Activated CD4-positive, alpha-beta T cell treated with anti-CD3 and anti-CD28 coated beads, Interleukin-2, amount 10 ng/mL, durations not matched to agents 7 days and 5 days (primary cell): ENCODE data around the gene MIS18BP1. TPM values are rescaled to one million over a fixed set of nuclear protein-coding genes. Genes with fewer than 3 reads are reported as not detected.
A peak's percentile ranks its signal among the peaks of the same experiment; 100 is the strongest.

Source experiments
- CTCF ChIA-PET: fragments of 350-600 bp; sonication (Branson Sonifier 250); formaldehyde crosslinking; loops from one replicate; lab custom pipeline; 2021; ENCODE audit warnings: antibody characterized with exemption; lab: Charles Lee
- POLR2A ChIA-PET: fragments of 350-600 bp; sonication (Branson Sonifier 250); formaldehyde crosslinking; loops from one replicate; lab custom pipeline; 2021; ENCODE audit warnings: antibody characterized with exemption; lab: Charles Lee
- DNase-seq: peaks from one replicate; pipeline ENCODE4 v3.0.0-alpha.2; 2020
- H3K27ac Mint-ChIP-seq: one replicate; pipeline ENCODE4 v1.8.0; 2021; ENCODE audit warnings: mild to moderate bottlenecking, moderate library complexity, mixed read lengths
- H3K27me3 Mint-ChIP-seq: one replicate; pipeline ENCODE4 v1.8.0; 2021; ENCODE audit warnings: mixed read lengths
- H3K36me3 Mint-ChIP-seq: one replicate; pipeline ENCODE4 v1.8.0; 2021; ENCODE audit warnings: low read depth, mixed read lengths
- H3K4me1 Mint-ChIP-seq: one replicate; pipeline ENCODE4 v1.8.0; 2021; ENCODE audit warnings: mixed read lengths
- H3K4me3 Mint-ChIP-seq: one replicate; pipeline ENCODE4 v1.8.0; 2021; ENCODE audit warnings: mild to moderate bottlenecking, moderate library complexity, mixed read lengths
- H3K9me3 Mint-ChIP-seq: one replicate; pipeline ENCODE4 v1.8.0; 2021; ENCODE audit warnings: mixed read lengths
- total RNA-seq, 2 experiments: library from RNA; stranded (reverse); gene quantifications; one replicate each; pipeline ENCODE4 v1.2.3, GENCODE V29; 2021

MIS18BP1 gene
- total RNA-seq, 2 experiments from 2014 or later = 81.9 to 90.6 TPM

- ChIA-PET POLR2A (no interaction called here), CTCF (interaction anchor here (0.9 to 1.3 kb wide), 2 partner anchors 9 kb away, joined by 3 to 6 read pairs; no protein-coding TSS in a partner anchor)
- Mint-ChIP-seq H3K27ac (no peak overlapping the region), H3K4me3 (no peak overlapping the region), H3K4me1 (peaks cover 4% of the 10 kb centered on the region), H3K9me3 (peaks cover 41% of the 10 kb centered on the region), H3K27me3 (peaks cover 16% of the 10 kb centered on the region), H3K36me3 (peaks cover 14% of the 10 kb centered on the region)
- no peak for DNase-seq
Measured at GRCh38 chr14:45258805-45259204, 5.8 kb upstream of the MIS18BP1 start.

GRCh38 chr14:45258073-45258472 lies 5.1 kb upstream of the MIS18BP1 start:
- ChIA-PET POLR2A (no interaction called here), CTCF (interaction anchor here (0.9 kb wide), 1 partner anchor 10 kb away, joined by 3 read pairs; no protein-coding TSS in a partner anchor)
- Mint-ChIP-seq H3K27ac (no peak overlapping the region), H3K4me1 (peaks cover 8% of the 10 kb centered on the region), H3K36me3 (peaks cover 19% of the 10 kb centered on the region), H3K27me3 (peaks cover 12% of the 10 kb centered on the region), H3K9me3 (peaks cover 41% of the 10 kb centered on the region), H3K4me3 (no peak overlapping the region)
- no peak for DNase-seq

- no peak for DNase-seq
- H3K27me3 Mint-ChIP-seq = peaks cover 9% of the 10 kb centered on the region
- peaks cover 25% of the 10 kb centered on the region for H3K4me1 Mint-ChIP-seq
- peaks cover 30% of the 10 kb centered on the region for H3K9me3 Mint-ChIP-seq
- no peak overlapping the region for H3K4me3 Mint-ChIP-seq
- H3K27ac Mint-ChIP-seq = no peak overlapping the region
- peaks cover 27% of the 10 kb centered on the region for H3K36me3 Mint-ChIP-seq
- POLR2A ChIA-PET = no interaction called here
- CTCF ChIA-PET = interaction anchor here (1.0 kb wide), 1 partner anchor 22 kb away, joined by 4 read pairs; no protein-coding TSS in a partner anchor
Measured at GRCh38 chr14:45254771-45255170, 1.8 kb upstream of the MIS18BP1 start.

- peaks cover 9% of the 10 kb centered on the region for H3K27me3 Mint-ChIP-seq
- DNase-seq = peak; percentile 9
- peaks cover 20% of the 10 kb centered on the region for H3K9me3 Mint-ChIP-seq
- peaks cover 24% of the 10 kb centered on the region for H3K36me3 Mint-ChIP-seq
- H3K27ac Mint-ChIP-seq = peak overlapping the region; percentile 98
- ChIA-PET CTCF (interaction anchor here (0.5 to 2.8 kb wide), 11 partner anchors 8 to 442 kb away, joined by 3 to 14 read pairs (median 3); no protein-coding TSS in a partner anchor), POLR2A (no interaction called here)
- H3K4me1 Mint-ChIP-seq = peaks cover 28% of the 10 kb centered on the region
- peak overlapping the region; percentile 87 for H3K4me3 Mint-ChIP-seq
Measured at GRCh38 chr14:45253754-45254310, 830 bp upstream of the MIS18BP1 start.

- peak overlapping the region; percentile 98 for H3K27ac Mint-ChIP-seq
- H3K4me3 Mint-ChIP-seq = peak overlapping the region; percentile 87
- CTCF ChIA-PET = interaction anchor here (0.8 to 2.8 kb wide), 10 partner anchors 8 to 275 kb away, joined by 3 to 14 read pairs (median 4); no protein-coding TSS in a partner anchor
- DNase-seq = peak; percentile 20
- peaks cover 9% of the 10 kb centered on the region for H3K9me3 Mint-ChIP-seq
- POLR2A ChIA-PET = no interaction called here
- H3K36me3 Mint-ChIP-seq = peaks cover 21% of the 10 kb centered on the region
- H3K27me3 Mint-ChIP-seq = peaks cover 6% of the 10 kb centered on the region
- peaks cover 30% of the 10 kb centered on the region for H3K4me1 Mint-ChIP-seq
Measured at GRCh38 chr14:45252366-45253069, 484 bp downstream of the MIS18BP1 start.

GRCh38 chr14:45251912-45252311 lies 1.1 kb downstream of the MIS18BP1 start:
- ChIA-PET POLR2A (no interaction called here), CTCF (interaction anchor here (0.8 to 2.8 kb wide), 4 partner anchors 11 to 128 kb away, joined by 3 to 14 read pairs (median 5); no protein-coding TSS in a partner anchor)
- Mint-ChIP-seq H3K27ac (peak overlapping the region; percentile 98), H3K4me3 (peak overlapping the region; percentile 87), H3K36me3 (peaks cover 21% of the 10 kb centered on the region), H3K27me3 (peaks cover 3% of the 10 kb centered on the region), H3K4me1 (peaks cover 30% of the 10 kb centered on the region), H3K9me3 (peaks cover 5% of the 10 kb centered on the region)
- peak; percentile 15 for DNase-seq

GRCh38 chr14:45249856-45250575 lies 3.0 kb downstream of the MIS18BP1 start:
- peak overlapping the region; percentile 87 for H3K4me3 Mint-ChIP-seq
- ChIA-PET CTCF (interaction anchor here (0.7 kb wide), 1 partner anchor 12 kb away, joined by 3 read pairs; no protein-coding TSS in a partner anchor), POLR2A (no interaction called here)
- peaks cover 2% of the 10 kb centered on the region for H3K9me3 Mint-ChIP-seq
- H3K36me3 Mint-ChIP-seq = peaks cover 21% of the 10 kb centered on the region
- no peaks in the 10 kb centered on the region for H3K27me3 Mint-ChIP-seq
- peak overlapping the region; percentile 63 for H3K27ac Mint-ChIP-seq
- H3K4me1 Mint-ChIP-seq = peaks cover 30% of the 10 kb centered on the region
- DNase-seq = no peak

GRCh38 chr14:45247427-45247826 lies 5.6 kb downstream of the MIS18BP1 start:
- ChIA-PET POLR2A (no interaction called here), CTCF (interaction anchor here (1.3 kb wide), 1 partner anchor 13 kb away, joined by 3 read pairs; no protein-coding TSS in a partner anchor)
- Mint-ChIP-seq H3K27ac (no peak overlapping the region), H3K9me3 (no peaks in the 10 kb centered on the region), H3K27me3 (no peaks in the 10 kb centered on the region), H3K4me1 (peaks cover 22% of the 10 kb centered on the region), H3K4me3 (no peak overlapping the region), H3K36me3 (peaks cover 17% of the 10 kb centered on the region)
- DNase-seq = no peak

GRCh38 chr14:45246691-45247090 lies 6.3 kb downstream of the MIS18BP1 start:
- no peaks in the 10 kb centered on the region for H3K9me3 Mint-ChIP-seq
- H3K4me3 Mint-ChIP-seq = no peak overlapping the region
- H3K36me3 Mint-ChIP-seq = peaks cover 21% of the 10 kb centered on the region
- DNase-seq = no peak
- H3K27ac Mint-ChIP-seq = no peak overlapping the region
- CTCF ChIA-PET = interaction anchor here (1.3 kb wide), 1 partner anchor 12 kb away, joined by 3 read pairs; no protein-coding TSS in a partner anchor
- peaks cover 23% of the 10 kb centered on the region for H3K4me1 Mint-ChIP-seq
- H3K27me3 Mint-ChIP-seq = no peaks in the 10 kb centered on the region
- POLR2A ChIA-PET = interaction anchor here (0.6 kb wide), 1 partner anchor 123 kb away, joined by 4 read pairs; no protein-coding TSS in a partner anchor

- Mint-ChIP-seq H3K4me1 (peaks cover 20% of the 10 kb centered on the region), H3K27ac (no peak overlapping the region), H3K27me3 (no peaks in the 10 kb centered on the region), H3K36me3 (peaks cover 24% of the 10 kb centered on the region), H3K9me3 (no peaks in the 10 kb centered on the region), H3K4me3 (no peak overlapping the region)
- DNase-seq = no peak
- CTCF ChIA-PET = no interaction called here
- POLR2A ChIA-PET = interaction anchor here (0.6 kb wide), 1 partner anchor 123 kb away, joined by 4 read pairs; no protein-coding TSS in a partner anchor
Measured at GRCh38 chr14:45246151-45246550, 6.9 kb downstream of the MIS18BP1 start.

- no peak overlapping the region for H3K4me3 Mint-ChIP-seq
- no peak overlapping the region for H3K27ac Mint-ChIP-seq
- H3K27me3 Mint-ChIP-seq = no peaks in the 10 kb centered on the region
- no peak for DNase-seq
- H3K36me3 Mint-ChIP-seq = peaks cover 18% of the 10 kb centered on the region
- peaks cover 2% of the 10 kb centered on the region for H3K4me1 Mint-ChIP-seq
- CTCF ChIA-PET = interaction anchor here (0.7 to 3.1 kb wide), 2 partner anchors 10 to 115 kb away, joined by 3 to 14 read pairs; partner anchors contain the start of gene MIS18BP1
- POLR2A ChIA-PET = no interaction called here
- no peaks in the 10 kb centered on the region for H3K9me3 Mint-ChIP-seq
Measured at GRCh38 chr14:45242706-45243105, 10.3 kb downstream of the MIS18BP1 start.

GRCh38 chr14:45238988-45239387 lies 14.0 kb downstream of the MIS18BP1 start:
- no peaks in the 10 kb centered on the region for H3K27me3 Mint-ChIP-seq
- POLR2A ChIA-PET = no interaction called here
- no peak overlapping the region for H3K4me3 Mint-ChIP-seq
- no peak for DNase-seq
- CTCF ChIA-PET = interaction anchor here (1.0 kb wide), 2 partner anchors 18 to 79 kb away, joined by 3 read pairs; no protein-coding TSS in a partner anchor
- peaks cover 2% of the 10 kb centered on the region for H3K4me1 Mint-ChIP-seq
- no peak overlapping the region for H3K27ac Mint-ChIP-seq
- no peaks in the 10 kb centered on the region for H3K9me3 Mint-ChIP-seq
- H3K36me3 Mint-ChIP-seq = peaks cover 30% of the 10 kb centered on the region
